ENCODE measurements around the gene PGAM2. TPM values are rescaled to one million over a fixed set of nuclear protein-coding genes. Genes with fewer than 3 reads are reported as not detected.

Gene PGAM2
- total and polyA plus RNA-seq, 2 of the 13 experiments (the other 11 are each of a cell fraction or from before 2014, with no cell fraction given), result 0.22 TPM; not detected in 1

DNA sequence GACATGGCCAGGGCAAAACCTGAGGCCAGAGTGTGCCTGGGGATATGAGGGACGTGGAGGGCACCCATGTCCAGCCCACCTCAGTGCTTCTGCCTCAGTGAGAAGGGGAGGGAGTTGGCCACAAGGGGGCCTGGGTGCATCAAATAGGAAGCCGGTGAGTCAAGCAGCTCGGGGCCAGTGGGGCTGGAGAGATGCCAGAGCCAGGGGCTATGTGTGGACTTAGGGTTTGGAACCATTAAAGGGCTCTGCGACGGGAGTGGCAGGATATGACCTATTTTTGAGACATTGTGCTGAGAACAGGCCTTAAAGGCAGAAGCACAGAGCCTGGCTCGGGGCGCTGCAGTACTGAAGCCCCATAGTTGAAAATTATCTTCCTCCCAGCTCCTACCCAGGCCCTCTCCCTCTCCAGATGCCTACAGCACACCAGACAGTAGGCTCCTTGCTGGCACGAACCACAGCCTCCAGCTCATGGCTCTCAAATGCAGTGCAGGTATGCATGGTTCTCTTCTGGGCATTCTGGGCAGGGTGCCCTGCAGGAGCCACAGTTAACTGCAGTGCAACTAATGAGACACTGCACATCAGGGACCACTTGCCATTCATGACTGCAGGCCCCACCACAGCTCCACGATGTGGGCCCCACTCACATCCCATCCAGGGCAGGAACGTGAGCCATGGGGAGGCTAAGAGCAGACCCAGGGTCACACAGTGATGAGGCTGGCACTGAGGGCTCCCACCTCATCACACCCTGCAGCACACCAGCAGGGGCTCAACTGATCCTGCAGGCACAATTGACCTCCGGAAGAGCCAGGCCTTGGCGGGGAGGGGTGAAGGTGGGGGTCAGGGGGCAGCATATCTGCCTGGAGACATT lies 7.2 kb upstream of the PGAM2 start:
- H3K27ac ChIP-seq (ENCODE audit: extremely low read length, insufficient read depth, low read length), result peak overlapping the region; percentile 54
- DNase-seq (ENCODE audit: low spot score) (peak; percentile 76), FAIRE-seq (no peak), ATAC-seq (peak; percentile 81)
- no peaks in the 10 kb centered on the region for H3K9me3 ChIP-seq (ENCODE audit: low read length)
- intact Hi-C loops (cut with micrococcal nuclease; ENCODE audit: unreplicated experiment) (loop anchor here (1.0 to 5.0 kb wide), 3 partner anchors 16 to 124 kb away; no protein-coding TSS in a partner anchor), in situ Hi-C loops (cut with HindIII; ENCODE audit: extremely low pct_ligation_motif_present, low pct_unique_long_range_greater_than_20kb) (no loop called here)
- no peaks in the 10 kb centered on the region for H3K27me3 ChIP-seq (ENCODE audit: control insufficient read depth in 1 of 2, insufficient read depth in 2 of 2, low read length in 2 of 2)
- H3K4me3 ChIP-seq (replicated peaks in 1 of 3; ENCODE audit: insufficient read depth in 1 of 3, low read depth in 2 of 3, low read length in 3 of 3), result peak overlapping the region in 1 of 3 experiments; percentile 46; a peak in 1 of 6 replicates
- H3K79me2 ChIP-seq (ENCODE audit: insufficient read depth, low read length), result no peaks in the 10 kb centered on the region
- ChIA-PET CTCF (ENCODE audit: low intra/inter-chr PET ratio, low total read pairs) (interaction anchor here (1.2 kb wide), 1 partner anchor 124 kb away, joined by 5 read pairs; no protein-coding TSS in a partner anchor), POLR2A (interaction anchor here (0.7 to 1.0 kb wide), 3 partner anchors 8 to 53 kb away, joined by 3 to 4 read pairs (median 3); partner anchors contain the start of gene DBNL)
- no peak overlapping the region for H2AFZ ChIP-seq (ENCODE audit: low read length)
- peaks cover 8 to 19% of the 10 kb centered on the region in 2 experiments; a peak in 4 of 5 replicates for H3K36me3 ChIP-seq (replicated peaks in 1 of 2; ENCODE audit: control insufficient read depth in 1 of 2, insufficient read depth in 2 of 2, low read length in 2 of 2)
- H4K20me1 ChIP-seq (ENCODE audit: insufficient read depth, low read length), result no peaks in the 10 kb centered on the region
- H3K4me2 ChIP-seq (ENCODE audit: low read depth, low read length), result peak overlapping the region; percentile 64
- no peak overlapping the region for H3K9ac ChIP-seq (ENCODE audit: insufficient read depth, low read depth, low read length)
- H3K4me1 ChIP-seq (ENCODE audit: insufficient read depth, low read length), result peaks cover 34% of the 10 kb centered on the region
- no TSS peak for BruUV-seq (replicated peaks)
- 29% methylated on average over 7 of the region's 12 CpGs for WGBS (ENCODE audit: low lambda C conversion rate)
- TF ChIP-seq STAG1 (CRISPR knock-in tag; IDR thresholded peaks at IDR 0.05), result peak; percentile 60
- no peak for TF ChIP-seq HNRNPUL1 (IDR thresholded peaks at IDR 0.05; ENCODE audit: low read depth, low read length)
- no peak for TF ChIP-seq ZNF737 (CRISPR knock-in tag; IDR thresholded peaks at IDR 0.05; ENCODE audit: borderline replicate concordance)
- no peak for TF ChIP-seq KLF6 (CRISPR knock-in tag; IDR thresholded peaks at IDR 0.05)
- TF ChIP-seq ZNF687 (CRISPR knock-in tag; IDR thresholded peaks at IDR 0.05), result peak; percentile 55
- TF ChIP-seq SP1 (IDR thresholded peaks at IDR 0.05), result no peak
- 0 out of 2 replicates have a peak, but pooled peaks have one; percentile 22 for TF ChIP-seq SP1 (CRISPR knock-in tag; IDR thresholded peaks at IDR 0.05)
- TF ChIP-seq NBN (conservative IDR thresholded peaks at IDR 0.05), result no peak
- TF ChIP-seq ZNF253 (CRISPR knock-in tag; IDR thresholded peaks at IDR 0.05; ENCODE audit: borderline replicate concordance), result no peak
- no peak for TF ChIP-seq EZH2 (conservative IDR thresholded peaks at IDR 0.05; ENCODE audit: low read depth, low read length)
- TF ChIP-seq HNF1A (IDR thresholded peaks at IDR 0.05; ENCODE audit: low read depth), result no peak
- no peak for TF ChIP-seq HNF1A (CRISPR knock-in tag; IDR thresholded peaks at IDR 0.05; ENCODE audit: borderline replicate concordance)
- no peak for TF ChIP-seq WIZ (CRISPR knock-in tag; IDR thresholded peaks at IDR 0.05)
- TF ChIP-seq RFXANK (CRISPR knock-in tag; IDR thresholded peaks at IDR 0.05), result no peak
- no peak for TF ChIP-seq E2F1 (CRISPR knock-in tag; IDR thresholded peaks at IDR 0.05)

Data from HepG2 (cell line).